Left ventricle myocardium superior (tissue), 1 donor: ENCODE results near the gene MET. TPM values are rescaled to one million over a fixed set of nuclear protein-coding genes. Genes with fewer than 3 reads are reported as not detected.
"Not testable (repeated sequence)": the region's sequence is repeated elsewhere in the genome, so short reads cannot be mapped to it uniquely, and the experiment has no call there.

Experiments
- ATAC-seq: fragments of 200-7000 bp; cut with Tn5 transposase; one replicate; pipeline ENCODE4 v1.9.1; 2020; ENCODE audit warnings: mild to moderate bottlenecking, moderate library complexity
- DNase-seq: peaks from one replicate; pipeline ENCODE4 v3.0.0-alpha.2; 2020
- intact Hi-C: fragments of 100-400 bp; cut with micrococcal nuclease; formaldehyde crosslinking; loops from one replicate; pipeline ENCODE4 v1.11.0; 2022
- total RNA-seq: library from RNA; stranded (reverse); fragmentation: NEBNext Ultra II Directional; extraction: Animal tissue kit (Norgen Biotek cat#: 25700); gene quantifications from one replicate; pipeline ENCODE4 v1.2.1, GENCODE V29; 2021
- donor health status: DM: no; HTN: yes; CAD: no; lungs with severe emphysema.

The MET gene
- total RNA-seq, 1 donor from 2014 or later, result 20.0 TPM

DNA sequence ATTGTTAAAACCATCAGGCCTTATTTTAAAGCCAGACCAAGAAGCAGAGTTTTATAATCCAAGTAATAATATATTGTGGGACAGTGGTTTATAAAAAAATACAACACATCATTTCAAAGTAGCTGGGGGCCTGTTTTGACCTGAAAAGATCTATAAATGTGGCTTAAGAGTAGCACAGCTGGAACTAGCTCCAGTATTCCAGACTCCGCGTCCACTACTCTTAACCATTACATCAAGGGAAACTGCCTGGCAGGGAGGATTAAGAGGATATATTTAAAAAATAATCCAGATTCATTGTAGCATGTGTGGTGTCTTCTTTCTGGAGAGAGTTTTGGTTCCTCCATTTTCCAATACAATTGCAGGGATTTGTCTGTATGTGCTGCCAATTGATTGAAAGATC lies 67.3 kb downstream of the MET start:
- intact Hi-C loops, result no loop called here
- ATAC-seq (no peak), DNase-seq (no peak)

DNA sequence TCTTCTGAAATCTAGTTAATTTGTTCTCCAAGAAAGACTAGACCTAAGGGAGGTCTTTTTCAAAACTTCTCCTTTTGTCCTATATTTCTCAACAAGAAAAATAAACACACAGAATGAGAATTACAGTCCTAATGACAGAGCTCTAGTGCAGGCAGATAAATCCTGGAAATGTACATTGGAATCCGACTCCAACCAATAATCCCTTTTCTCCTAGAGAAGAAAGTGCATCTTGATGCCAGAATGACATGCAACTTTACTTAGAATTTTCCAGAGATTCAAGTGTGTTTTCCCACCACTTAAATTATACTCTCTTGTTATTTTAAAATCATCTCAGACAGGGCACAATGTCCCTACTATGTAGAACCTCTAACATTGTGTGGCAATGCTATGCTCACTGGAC lies 68.2 kb downstream of the MET start:
- intact Hi-C loops, result no loop called here
- no peak for DNase-seq
- ATAC-seq, result no peak

DNA sequence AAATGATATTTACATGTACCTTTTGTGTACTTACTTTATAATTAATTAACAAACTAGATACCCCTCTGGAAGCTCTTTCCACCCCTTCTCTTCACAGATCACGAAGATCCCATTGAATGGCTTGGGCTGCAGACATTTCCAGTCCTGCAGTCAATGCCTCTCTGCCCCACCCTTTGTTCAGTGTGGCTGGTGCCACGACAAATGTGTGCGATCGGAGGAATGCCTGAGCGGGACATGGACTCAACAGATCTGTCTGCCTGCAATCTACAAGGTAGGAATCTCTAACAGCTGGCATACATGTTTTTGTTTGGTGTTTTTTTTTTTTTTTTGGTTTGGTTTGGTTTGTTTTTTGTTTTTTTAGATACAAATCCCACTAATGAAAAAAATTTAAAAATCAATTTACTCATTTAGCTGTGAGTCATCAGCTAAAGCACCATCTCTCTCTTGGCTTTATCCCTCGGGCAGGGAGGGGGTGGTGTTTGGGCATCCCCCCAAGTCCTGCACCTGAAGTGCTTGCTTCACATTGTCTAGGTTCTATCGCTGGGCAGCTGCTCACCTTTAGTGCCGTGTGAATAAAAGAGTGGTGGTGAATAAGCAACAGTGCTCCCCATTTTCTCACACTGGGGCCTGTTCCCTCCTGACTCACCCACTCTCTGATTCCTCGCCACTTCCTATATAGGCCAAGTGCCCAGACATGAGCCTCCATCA lies 68.9 kb downstream of the MET start:
- intact Hi-C loops, result no loop called here
- ATAC-seq, result no peak
- no peak for DNase-seq

DNA sequence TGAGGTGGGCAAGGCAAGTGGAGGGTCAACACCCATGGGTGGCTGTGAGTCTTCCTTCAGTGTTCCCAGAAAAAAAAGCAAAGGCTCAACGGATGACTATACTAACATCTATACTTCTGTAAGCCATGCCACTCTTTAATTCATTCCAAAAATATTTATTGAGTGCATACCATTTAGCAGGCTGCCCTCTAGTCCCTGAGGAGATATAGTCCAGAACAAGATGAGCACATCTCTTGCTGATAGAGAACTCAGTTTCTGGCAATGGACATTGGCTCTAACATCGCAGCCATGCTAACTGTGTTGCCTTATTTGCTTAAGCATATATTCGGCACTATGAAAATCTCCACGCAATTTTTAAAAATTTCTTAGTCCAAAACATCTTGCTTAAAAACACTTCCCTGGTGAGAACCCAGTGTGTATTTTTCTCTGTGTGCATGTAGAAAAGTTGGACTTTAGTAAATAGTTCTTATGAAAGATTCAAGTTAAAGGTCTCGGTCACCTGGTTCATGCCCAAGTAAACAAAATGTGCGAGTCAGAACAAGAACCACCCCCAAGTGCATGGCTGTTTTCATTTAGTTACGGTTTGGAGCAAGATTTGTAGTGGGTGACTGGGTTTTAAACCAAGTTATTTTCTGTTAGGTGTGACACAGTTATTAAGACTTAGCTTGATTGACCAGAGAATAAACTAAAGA lies 69.8 kb downstream of the MET start:
- no peak for ATAC-seq
- no peak for DNase-seq
- intact Hi-C loops, result no loop called here

DNA sequence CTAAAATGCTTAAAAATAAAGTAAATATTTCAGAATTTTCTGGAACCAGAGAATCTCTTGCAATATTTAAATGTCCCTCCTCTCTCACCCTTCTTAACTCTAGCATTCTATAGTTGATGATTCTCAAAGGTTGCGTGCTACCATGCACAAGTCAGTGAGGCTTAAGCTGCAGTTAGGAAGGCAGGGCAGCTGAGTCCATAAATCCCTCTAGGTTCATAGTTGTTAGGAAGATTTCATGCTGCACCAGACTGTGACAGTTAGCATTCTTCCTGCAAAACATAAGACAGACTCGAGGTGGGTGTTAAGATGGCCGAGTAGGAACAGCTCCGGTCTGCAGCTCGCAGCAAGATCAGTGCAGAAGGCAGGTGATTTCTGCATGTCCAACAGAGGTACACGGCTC lies 70.6 kb downstream of the MET start:
- intact Hi-C loops, result no loop called here
- DNase-seq (no peak), ATAC-seq (no peak)

DNA sequence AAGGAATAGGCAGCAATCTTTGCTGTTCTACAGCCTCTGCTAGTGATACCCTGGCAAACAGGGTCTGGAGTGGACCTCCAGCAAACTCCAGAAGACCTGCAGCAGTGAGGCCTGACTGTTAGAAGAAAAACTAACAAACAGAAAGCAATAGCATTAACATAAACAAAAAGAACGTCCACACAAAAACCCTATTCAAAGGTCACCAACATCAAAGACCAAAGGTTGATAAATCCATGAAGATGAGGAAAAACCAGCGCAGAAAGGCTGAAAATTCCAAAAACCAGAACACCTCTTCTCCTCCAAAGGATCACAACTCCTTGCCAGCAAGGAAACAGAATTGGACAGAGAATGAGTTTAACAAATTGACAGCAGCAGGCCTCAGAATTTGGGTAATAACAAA lies 71.8 kb downstream of the MET start:
- ATAC-seq, intact Hi-C loops, DNase-seq: not testable (repeated sequence)

DNA sequence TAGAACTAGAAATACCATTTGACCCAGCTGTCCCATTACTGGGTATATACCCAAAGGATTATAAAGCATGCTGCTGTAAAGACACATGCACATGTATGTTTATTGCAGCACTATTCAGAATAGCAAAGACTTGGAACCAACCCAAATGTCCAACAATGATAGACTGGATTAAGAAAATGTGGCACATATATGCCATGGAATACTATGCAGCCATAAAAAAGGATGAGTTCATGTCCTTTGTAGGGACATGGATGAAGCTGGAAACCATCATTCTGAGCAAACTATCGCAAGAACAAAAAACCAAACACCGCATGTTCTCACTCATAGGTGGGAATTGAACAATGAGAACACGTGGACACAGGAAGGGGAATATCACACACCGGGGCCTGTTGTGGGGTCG lies 74.4 kb downstream of the MET start:
- DNase-seq, intact Hi-C loops, ATAC-seq: not testable (repeated sequence)

DNA sequence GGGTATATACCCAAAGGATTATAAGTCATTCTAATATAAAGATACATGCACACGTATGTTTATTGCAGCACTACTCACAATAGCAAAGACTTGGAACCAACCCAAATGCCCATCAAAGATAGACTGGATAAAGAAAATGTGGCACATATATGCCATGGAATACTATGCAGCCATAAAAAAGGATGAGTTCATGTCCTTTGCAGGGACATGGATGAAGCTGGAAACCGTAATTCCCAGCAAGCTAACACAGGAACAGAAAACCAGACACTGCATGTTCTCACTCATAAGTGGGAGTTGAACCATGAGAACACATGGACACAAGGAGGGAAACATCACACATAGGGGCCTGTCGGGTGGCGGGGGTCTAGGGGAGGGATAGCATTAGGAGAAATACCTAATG lies 79.1 kb downstream of the MET start:
- DNase-seq, ATAC-seq, intact Hi-C loops: not testable (repeated sequence)

DNA sequence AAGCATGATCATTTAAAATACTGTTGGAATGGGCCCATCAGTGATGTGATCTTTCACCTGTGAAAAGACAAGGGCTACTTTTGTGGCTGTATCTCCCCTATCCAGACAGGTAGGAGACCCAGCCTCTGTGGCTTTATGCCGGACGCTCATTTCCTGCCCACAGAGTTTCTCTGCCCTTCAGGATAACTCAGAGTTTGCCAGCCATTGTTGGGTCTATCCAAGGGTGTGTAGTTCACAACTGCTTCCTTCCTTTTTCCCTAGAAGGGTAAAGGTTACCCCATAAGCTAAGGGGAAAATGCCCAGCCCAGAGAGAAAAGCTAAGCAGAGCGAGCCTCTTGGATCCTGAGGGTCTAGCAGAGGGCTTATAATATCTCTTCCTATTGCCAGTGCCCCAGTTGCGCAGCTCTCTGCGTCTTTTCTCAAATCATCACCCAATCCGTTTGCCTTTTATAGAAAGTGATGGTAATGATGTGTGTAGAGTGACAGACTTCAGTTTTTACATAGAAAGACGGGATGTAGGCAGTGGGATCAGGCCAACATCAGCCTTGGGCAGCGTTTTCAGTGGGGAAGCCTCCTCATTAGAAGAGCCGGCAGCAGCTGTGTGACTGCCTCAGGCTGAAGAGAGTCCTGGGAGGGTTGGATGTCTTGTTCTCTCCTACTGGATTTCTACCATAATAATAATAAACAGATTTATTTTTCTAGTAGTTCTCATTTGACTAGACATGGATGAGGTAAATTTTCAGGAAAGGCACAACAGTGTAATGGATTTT lies 80.5 kb downstream of the MET start:
- DNase-seq, result no peak
- intact Hi-C loops, result no loop called here
- no peak for ATAC-seq

DNA sequence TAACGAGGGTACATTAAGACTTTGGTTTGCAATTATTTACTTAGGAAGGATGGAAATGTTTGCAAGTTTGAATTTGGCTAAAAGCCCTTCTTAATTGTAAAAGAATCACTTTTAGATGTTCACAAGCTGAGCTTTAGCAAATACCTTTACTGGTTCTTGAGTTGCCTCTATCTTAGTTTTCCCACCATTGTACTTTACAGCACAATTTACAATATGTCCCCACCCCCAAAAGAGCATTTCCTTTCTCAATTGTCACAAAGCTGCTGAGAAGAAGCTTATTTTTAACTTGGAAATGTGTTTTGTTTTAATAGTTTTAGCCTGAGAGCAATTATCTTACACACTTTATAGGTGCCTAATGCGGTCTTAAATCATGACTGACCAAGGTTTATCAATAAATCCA lies 81.1 kb downstream of the MET start:
- DNase-seq (no peak), ATAC-seq (no peak)
- intact Hi-C loops, result no loop called here

DNA sequence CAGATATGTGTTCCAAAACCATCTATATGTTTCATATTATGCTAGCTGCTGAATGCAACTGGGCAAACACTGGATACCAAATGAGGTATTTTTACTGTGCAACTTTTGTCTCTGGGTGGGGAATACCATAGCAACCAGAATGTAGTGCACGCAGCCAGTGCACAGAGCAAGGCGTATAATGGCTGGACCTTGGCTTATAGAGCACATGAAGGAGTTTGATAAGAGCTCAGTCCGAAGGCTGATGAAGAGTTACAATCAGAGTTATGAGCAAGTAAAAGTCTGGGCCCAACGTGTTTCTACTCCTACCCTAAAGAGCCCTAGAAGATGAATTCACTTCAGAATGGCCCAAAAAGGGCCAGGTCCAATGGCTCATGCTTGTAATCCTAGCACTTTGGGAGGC lies 82.2 kb downstream of the MET start:
- ATAC-seq (no peak), DNase-seq (no peak)
- intact Hi-C loops, result no loop called here

DNA sequence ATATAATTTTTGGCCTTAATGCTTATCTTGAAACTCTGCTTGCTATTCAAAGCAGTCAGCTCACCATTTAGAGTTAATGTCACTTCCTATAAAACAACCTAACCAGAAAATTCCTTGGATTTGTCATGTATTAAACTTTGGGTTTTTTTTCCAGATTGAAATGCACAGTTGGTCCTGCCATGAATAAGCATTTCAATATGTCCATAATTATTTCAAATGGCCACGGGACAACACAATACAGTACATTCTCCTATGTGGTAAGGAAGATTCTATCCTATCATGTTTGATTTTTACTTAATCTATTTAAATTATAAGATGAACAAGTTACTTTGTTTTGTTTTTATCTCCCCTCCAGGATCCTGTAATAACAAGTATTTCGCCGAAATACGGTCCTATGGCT lies 85.3 kb downstream of the MET start:
- intact Hi-C loops, result no loop called here
- DNase-seq (no peak), ATAC-seq (no peak)

DNA sequence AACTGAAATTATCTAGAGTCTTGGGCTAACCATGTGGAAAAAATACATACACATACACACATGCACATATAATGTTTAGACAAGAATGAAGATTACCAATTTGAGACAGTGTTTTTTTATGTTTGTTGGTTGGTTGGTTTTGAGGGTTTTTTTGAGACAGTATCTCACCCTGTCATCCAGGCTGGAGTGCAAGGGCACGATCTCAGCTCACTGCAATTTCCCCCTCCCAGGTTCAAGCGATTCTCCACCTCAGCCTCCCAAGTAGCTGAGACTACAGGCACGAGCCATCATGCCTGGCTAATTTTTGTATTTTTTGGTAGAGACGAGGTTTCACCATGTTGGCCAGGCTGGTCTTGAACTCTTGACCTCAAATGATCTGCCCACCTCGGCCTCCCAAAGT lies 87.6 kb downstream of the MET start:
- intact Hi-C loops, result not testable (repeated sequence)

DNA sequence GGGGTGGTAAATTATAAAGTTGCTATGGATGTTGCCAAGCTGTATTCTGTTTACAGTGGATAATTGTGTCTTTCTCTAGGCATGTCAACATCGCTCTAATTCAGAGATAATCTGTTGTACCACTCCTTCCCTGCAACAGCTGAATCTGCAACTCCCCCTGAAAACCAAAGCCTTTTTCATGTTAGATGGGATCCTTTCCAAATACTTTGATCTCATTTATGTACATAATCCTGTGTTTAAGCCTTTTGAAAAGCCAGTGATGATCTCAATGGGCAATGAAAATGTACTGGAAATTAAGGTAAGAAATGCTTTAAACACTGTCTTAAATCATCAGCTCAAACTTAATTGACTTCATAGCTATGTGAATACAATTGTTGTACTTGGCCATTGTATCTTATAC lies 91.0 kb downstream of the MET start:
- no peak for DNase-seq
- intact Hi-C loops, result no loop called here
- no peak for ATAC-seq

More for the DNA sequence above, 87.6 kb downstream of the MET start:
- not testable (repeated sequence) for ATAC-seq, DNase-seq

DNA sequence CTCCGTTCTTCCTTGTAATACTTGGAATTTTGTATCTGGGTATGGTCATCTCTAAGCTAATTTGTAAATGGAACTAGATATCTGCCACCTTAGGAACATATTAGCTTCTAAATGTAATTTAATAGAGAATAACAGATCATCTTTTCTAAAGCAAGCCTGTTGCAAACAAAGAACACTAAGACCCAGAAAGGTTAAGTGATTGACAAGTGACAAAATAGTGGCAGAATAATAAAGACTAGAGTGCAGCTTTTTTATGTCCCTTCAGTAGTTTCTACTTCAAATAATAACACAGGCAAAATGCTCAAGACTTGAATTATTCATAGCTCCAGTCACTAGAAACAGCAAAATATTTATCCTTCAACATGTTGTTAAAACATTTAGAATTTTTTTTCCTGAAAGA lies 91.7 kb downstream of the MET start:
- no peak for ATAC-seq
- intact Hi-C loops, result no loop called here
- DNase-seq, result no peak

DNA sequence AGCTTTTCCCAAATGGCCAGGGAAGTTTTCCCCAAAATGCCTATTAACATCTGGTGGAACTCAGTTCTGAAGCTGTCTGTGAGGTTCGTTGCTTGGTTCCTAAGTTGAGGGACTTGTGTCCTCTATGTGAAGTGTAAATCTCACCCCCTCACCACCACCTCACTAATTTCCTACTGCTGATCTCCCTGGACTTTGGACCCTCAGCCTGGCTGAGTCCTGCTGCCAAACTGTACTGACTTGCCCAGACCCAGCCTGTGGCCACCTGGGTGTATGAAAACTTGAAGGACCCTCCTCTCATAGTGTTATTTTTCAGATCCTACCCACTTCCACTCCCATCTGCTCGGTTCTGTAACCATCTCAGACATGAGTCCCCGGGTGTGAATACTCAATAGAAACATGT lies 94.9 kb downstream of the MET start:
- ATAC-seq (no peak), DNase-seq (no peak)
- intact Hi-C loops, result no loop called here

DNA sequence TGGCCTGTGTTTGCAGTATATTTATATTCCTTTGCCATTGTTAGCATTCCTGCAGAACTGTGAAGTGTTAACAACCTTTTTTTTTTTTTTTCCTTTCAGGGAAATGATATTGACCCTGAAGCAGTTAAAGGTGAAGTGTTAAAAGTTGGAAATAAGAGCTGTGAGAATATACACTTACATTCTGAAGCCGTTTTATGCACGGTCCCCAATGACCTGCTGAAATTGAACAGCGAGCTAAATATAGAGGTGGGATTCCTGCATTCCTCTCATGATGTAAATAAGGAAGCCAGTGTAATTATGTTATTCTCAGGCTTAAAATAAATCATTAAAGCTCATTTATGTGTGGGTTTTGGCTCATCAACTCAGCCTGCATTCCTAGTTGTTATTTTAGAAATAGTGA lies 97.5 kb downstream of the MET start:
- ATAC-seq, result no peak
- DNase-seq, result no peak
- intact Hi-C loops, result no loop called here

DNA sequence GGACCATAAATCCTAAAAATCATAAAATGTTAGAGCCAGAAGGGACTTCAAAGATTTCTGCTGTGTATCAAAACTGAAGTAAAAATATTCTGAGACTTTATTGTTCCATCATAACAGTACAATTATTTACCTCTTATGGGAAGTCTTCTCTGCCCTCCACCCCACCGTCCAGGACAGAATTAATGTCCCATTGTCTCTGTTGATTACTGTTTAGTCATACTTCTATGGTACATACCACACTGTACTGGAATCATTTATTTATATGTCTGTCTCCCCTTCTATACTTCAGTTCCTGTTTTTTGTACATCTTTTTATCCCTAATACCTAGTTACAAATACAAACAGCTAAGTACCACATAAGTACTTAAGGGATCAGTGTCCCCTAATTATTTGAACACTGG lies 98.9 kb downstream of the MET start:
- DNase-seq (no peak), ATAC-seq (no peak)
- intact Hi-C loops, result no loop called here

DNA sequence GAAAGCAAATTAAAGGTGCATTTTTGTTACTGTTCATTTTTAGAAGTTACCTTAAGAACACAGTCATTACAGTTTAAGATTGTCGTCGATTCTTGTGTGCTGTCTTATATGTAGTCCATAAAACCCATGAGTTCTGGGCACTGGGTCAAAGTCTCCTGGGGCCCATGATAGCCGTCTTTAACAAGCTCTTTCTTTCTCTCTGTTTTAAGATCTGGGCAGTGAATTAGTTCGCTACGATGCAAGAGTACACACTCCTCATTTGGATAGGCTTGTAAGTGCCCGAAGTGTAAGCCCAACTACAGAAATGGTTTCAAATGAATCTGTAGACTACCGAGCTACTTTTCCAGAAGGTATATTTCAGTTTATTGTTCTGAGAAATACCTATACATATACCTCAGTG lies 99.6 kb downstream of the MET start:
- intact Hi-C loops, result no loop called here
- ATAC-seq (no peak), DNase-seq (no peak)

DNA sequence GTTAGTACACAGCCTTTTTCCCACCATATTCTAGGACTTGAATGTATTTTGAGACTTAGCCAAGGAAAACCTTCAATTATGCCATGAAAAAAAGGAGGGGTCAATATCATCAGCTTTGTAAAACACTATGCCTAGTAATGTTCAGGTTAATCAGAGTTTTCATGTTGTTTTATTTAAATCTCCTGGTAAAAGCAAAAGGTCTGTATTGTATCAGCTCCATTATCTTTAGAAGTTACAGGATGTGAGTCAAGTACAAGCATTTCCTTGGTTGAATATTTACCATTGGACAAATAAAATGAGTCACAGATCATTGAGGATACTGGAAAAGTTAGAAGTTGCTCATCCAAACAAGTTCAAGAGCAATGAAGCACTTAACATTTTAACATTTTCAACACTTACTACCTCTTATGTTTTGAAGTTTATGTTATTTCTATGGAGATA lies 100.4 kb downstream of the MET start:
- intact Hi-C loops, result no loop called here
- no peak for DNase-seq
- ATAC-seq, result no peak
